HEK293 (cell line): ENCODE measurements around the gene HOXD10.

ENCODE experiments used
- CTCF ChIA-PET: fragments of 350-600 bp; formaldehyde crosslinking; extraction: SDS; loops from one replicate; lab custom pipeline; 2021; ENCODE audit warnings: antibody characterized with exemption; lab: Yijun Ruan, JAX
- POLR2A ChIA-PET: fragments of 300-600 bp; formaldehyde crosslinking; extraction: SDS; loops from one replicate; lab custom pipeline; 2020; ENCODE audit warnings: antibody characterized with exemption, inconsistent platforms; lab: Yijun Ruan, JAX
- H3K27ac ChIP-seq: fragments of 200-500 bp; sonication (Bioruptor generic); 2 replicates; pipeline ENCODE4 v1.5.1; 2014; ENCODE audit warnings: low read depth, low read length, control low read depth, inconsistent platforms; ENCODE audit errors: extremely low read depth
- H3K36me3 ChIP-seq, 2 experiments: fragments of 200-500 bp in 1 of 2; sonication (Bioruptor generic) in 1 of 2; 1 replicate in 1 of 2; 2 replicates in 1 of 2; pipeline ENCODE4 v1.5.1; 2014 to 2017; ENCODE audit warnings: inconsistent platforms in 2 of 2, low read length in 2 of 2; ENCODE audit not compliant: control insufficient read depth in 2 of 2, insufficient read depth in 1 of 2
- H3K4me1 ChIP-seq: fragments of 200-500 bp; sonication (Bioruptor generic); 2 replicates; pipeline ENCODE4 v1.5.1; 2014; ENCODE audit warnings: mild to moderate bottlenecking, low read length, inconsistent platforms; ENCODE audit not compliant: control insufficient read depth, insufficient read depth
- H3K4me3 ChIP-seq: 2 replicates; pipeline ENCODE4 v1.5.1; 2011; ENCODE audit warnings: low read depth, mild to moderate bottlenecking, control low read depth, low read length, moderate library complexity
- H3K9me3 ChIP-seq: fragments of 200-500 bp; sonication (Bioruptor generic); 2 replicates; pipeline ENCODE4 v1.5.1; 2014; ENCODE audit warnings: low read depth, low read length, inconsistent platforms; ENCODE audit not compliant: control insufficient read depth, insufficient read depth
- GLIS2 ChIP-seq: fragments of 450-650 bp; formaldehyde crosslinking; IDR thresholded peaks from 2 replicates; pipeline ENCODE4 v1.5.1; 2016; ENCODE audit warnings: missing biosample characterization, missing genetic modification characterization
- KLF1 ChIP-seq: fragments of 450-650 bp; formaldehyde crosslinking; IDR thresholded peaks from 2 replicates; pipeline ENCODE4 v1.5.1; 2016; ENCODE audit warnings: missing biosample characterization, missing genetic modification characterization
- KLF9 ChIP-seq: fragments of 450-650 bp; formaldehyde crosslinking; IDR thresholded peaks from 2 replicates; pipeline ENCODE4 v1.5.1; 2016; ENCODE audit warnings: missing biosample characterization, missing genetic modification characterization, low read depth
- REPIN1 ChIP-seq: fragments of 450-650 bp; formaldehyde crosslinking; IDR thresholded peaks from 2 replicates; pipeline ENCODE4 v1.5.1; 2017; ENCODE audit warnings: missing biosample characterization, missing genetic modification characterization, low read depth
- ZNF138 ChIP-seq: fragments of 450-650 bp; formaldehyde crosslinking; IDR thresholded peaks from 2 replicates; pipeline ENCODE4 v1.5.1; 2016; ENCODE audit warnings: missing biosample characterization, missing genetic modification characterization, borderline replicate concordance
- ZNF18 ChIP-seq: fragments of 450-650 bp; formaldehyde crosslinking; IDR thresholded peaks from 2 replicates; pipeline ENCODE4 v1.5.1; 2016; ENCODE audit warnings: missing biosample characterization, missing genetic modification characterization
- ZNF202 ChIP-seq: fragments of 450-650 bp; formaldehyde crosslinking; IDR thresholded peaks from 2 replicates; pipeline ENCODE4 v1.5.1; 2016; ENCODE audit warnings: missing biosample characterization, missing genetic modification characterization, borderline replicate concordance
- ZNF214 ChIP-seq: fragments of 450-650 bp; formaldehyde crosslinking; IDR thresholded peaks from 2 replicates; pipeline ENCODE4 v1.5.1; 2017; ENCODE audit warnings: missing biosample characterization, mild to moderate bottlenecking, missing genetic modification characterization, borderline replicate concordance
- ZNF223 ChIP-seq: fragments of 450-650 bp; formaldehyde crosslinking; IDR thresholded peaks from 2 replicates; pipeline ENCODE4 v1.5.1; 2016; ENCODE audit warnings: missing biosample characterization, missing genetic modification characterization
- ZNF239 ChIP-seq: fragments of 450-650 bp; formaldehyde crosslinking; IDR thresholded peaks from 2 replicates; pipeline ENCODE4 v1.5.1; 2016; ENCODE audit warnings: missing biosample characterization, missing genetic modification characterization
- ZNF48 ChIP-seq: fragments of 450-650 bp; formaldehyde crosslinking; IDR thresholded peaks from 2 replicates; pipeline ENCODE4 v1.5.1; 2016; ENCODE audit warnings: missing biosample characterization, missing genetic modification characterization
- ZNF677 ChIP-seq: fragments of 450-650 bp; IDR thresholded peaks from 2 replicates; pipeline ENCODE4 v1.5.0; 2018; ENCODE audit warnings: missing biosample characterization, mild to moderate bottlenecking, missing genetic modification characterization, moderate library complexity
- ZNF785 ChIP-seq: fragments of 450-650 bp; formaldehyde crosslinking; IDR thresholded peaks from 2 replicates; pipeline ENCODE4 v1.5.1; 2016; ENCODE audit warnings: missing biosample characterization, missing genetic modification characterization
- TF ChIP-seq, protein P1 (sequence below): fragments of 450-650 bp; formaldehyde crosslinking; IDR thresholded peaks from 2 replicates; pipeline ENCODE4 v1.5.1; 2016; ENCODE audit warnings: missing biosample characterization, missing genetic modification characterization
- TF ChIP-seq, protein P2 (sequence below): sonication (generic); formaldehyde crosslinking; IDR thresholded peaks from 2 replicates; pipeline ENCODE4 v1.8.1; 2022; ENCODE audit warnings: mild to moderate bottlenecking, moderate library complexity, missing genetic modification reagents
- TF ChIP-seq, protein P3 (sequence below): fragments of 450-650 bp; formaldehyde crosslinking; IDR thresholded peaks from 2 replicates; pipeline ENCODE4 v1.5.1; 2016; ENCODE audit warnings: missing biosample characterization, missing genetic modification characterization, low read depth

The HOXD10 gene

GRCh38 chr2:176098366-176099158, 18.0 kb upstream of the HOXD10 start:
- ChIA-PET POLR2A (interaction anchor here (1.3 to 6.7 kb wide), 3 partner anchors 7 to 10 kb away, joined by 3 to 75 read pairs (median 10); partner anchors contain the start of gene HOXD11), CTCF (interaction anchor here (0.6 to 4.3 kb wide), 20 partner anchors 8 to 1327 kb away, joined by 3 to 33 read pairs (median 5); no protein-coding TSS in a partner anchor)
- Histone ChIP-seq H3K4me3 (no peak overlapping the region), H3K36me3 (peaks cover 0 to 16% of the 10 kb centered on the region in 2 experiments; a peak in 1 of 3 replicates), H3K27ac (no peak overlapping the region), H3K4me1 (peaks cover 8% of the 10 kb centered on the region), H3K9me3 (no peaks in the 10 kb centered on the region)
- TF ChIP-seq, protein P1, sequence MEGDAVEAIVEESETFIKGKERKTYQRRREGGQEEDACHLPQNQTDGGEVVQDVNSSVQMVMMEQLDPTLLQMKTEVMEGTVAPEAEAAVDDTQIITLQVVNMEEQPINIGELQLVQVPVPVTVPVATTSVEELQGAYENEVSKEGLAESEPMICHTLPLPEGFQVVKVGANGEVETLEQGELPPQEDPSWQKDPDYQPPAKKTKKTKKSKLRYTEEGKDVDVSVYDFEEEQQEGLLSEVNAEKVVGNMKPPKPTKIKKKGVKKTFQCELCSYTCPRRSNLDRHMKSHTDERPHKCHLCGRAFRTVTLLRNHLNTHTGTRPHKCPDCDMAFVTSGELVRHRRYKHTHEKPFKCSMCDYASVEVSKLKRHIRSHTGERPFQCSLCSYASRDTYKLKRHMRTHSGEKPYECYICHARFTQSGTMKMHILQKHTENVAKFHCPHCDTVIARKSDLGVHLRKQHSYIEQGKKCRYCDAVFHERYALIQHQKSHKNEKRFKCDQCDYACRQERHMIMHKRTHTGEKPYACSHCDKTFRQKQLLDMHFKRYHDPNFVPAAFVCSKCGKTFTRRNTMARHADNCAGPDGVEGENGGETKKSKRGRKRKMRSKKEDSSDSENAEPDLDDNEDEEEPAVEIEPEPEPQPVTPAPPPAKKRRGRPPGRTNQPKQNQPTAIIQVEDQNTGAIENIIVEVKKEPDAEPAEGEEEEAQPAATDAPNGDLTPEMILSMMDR (tag by site-specific recombination): no peak
- TF ChIP-seq, protein P2, sequence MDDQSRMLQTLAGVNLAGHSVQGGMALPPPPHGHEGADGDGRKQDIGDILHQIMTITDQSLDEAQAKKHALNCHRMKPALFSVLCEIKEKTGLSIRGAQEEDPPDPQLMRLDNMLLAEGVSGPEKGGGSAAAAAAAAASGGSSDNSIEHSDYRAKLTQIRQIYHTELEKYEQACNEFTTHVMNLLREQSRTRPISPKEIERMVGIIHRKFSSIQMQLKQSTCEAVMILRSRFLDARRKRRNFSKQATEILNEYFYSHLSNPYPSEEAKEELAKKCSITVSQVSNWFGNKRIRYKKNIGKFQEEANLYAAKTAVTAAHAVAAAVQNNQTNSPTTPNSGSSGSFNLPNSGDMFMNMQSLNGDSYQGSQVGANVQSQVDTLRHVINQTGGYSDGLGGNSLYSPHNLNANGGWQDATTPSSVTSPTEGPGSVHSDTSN: no peak
- TF ChIP-seq ZNF214 (tag by site-specific recombination): no peak
- no peak for TF ChIP-seq ZNF223 (tag by site-specific recombination)
- TF ChIP-seq KLF9 (tag by site-specific recombination): no peak
- TF ChIP-seq, protein P3, sequence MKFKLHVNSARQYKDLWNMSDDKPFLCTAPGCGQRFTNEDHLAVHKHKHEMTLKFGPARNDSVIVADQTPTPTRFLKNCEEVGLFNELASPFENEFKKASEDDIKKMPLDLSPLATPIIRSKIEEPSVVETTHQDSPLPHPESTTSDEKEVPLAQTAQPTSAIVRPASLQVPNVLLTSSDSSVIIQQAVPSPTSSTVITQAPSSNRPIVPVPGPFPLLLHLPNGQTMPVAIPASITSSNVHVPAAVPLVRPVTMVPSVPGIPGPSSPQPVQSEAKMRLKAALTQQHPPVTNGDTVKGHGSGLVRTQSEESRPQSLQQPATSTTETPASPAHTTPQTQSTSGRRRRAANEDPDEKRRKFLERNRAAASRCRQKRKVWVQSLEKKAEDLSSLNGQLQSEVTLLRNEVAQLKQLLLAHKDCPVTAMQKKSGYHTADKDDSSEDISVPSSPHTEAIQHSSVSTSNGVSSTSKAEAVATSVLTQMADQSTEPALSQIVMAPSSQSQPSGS (tag by site-specific recombination): no peak
- TF ChIP-seq KLF1 (tag by site-specific recombination): no peak
- TF ChIP-seq ZNF138 (tag by site-specific recombination): no peak

DNA sequence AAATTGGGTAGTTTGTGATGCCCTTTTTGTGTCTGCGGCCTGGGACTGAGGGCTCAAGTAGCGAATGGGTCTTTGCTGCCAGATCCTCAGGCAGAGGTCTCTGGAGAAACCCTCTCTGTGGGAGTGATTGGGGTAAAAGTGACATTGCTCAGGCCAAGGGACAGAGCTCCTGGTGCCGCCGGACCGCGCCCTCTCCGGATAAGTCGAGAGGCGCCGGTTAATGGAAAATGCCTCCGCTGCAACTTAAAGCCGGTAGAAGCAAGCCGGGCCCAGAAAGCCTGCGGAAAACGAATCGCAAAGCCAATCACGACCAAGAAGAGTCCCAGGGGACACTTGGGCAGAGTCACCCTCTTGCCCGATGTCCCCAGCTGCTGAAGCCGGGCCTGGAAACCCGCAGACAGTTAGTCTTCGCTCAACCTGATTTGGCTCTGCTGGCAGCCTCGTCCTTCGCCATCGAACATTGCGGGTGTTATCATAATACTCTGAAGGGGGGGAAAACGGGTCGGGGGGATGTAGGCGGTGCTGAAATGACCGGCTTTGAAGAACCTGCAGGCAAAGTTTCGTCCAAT, 17.3 kb upstream of the HOXD10 start:
- POLR2A ChIA-PET: no interaction called here
- CTCF ChIA-PET: interaction anchor here (0.6 to 4.3 kb wide), 3 partner anchors 13 to 846 kb away, joined by 3 to 33 read pairs (median 5); no protein-coding TSS in a partner anchor
- Histone ChIP-seq H3K4me3 (no peak overlapping the region), H3K36me3 (peaks cover 0 to 15% of the 10 kb centered on the region in 2 experiments; a peak in 1 of 3 replicates), H3K9me3 (no peaks in the 10 kb centered on the region), H3K4me1 (peaks cover 10% of the 10 kb centered on the region), H3K27ac (no peak overlapping the region)
- TF ChIP-seq ZNF48 (tag by site-specific recombination): no peak
- TF ChIP-seq, protein P1 (tag by site-specific recombination): no peak

DNA sequence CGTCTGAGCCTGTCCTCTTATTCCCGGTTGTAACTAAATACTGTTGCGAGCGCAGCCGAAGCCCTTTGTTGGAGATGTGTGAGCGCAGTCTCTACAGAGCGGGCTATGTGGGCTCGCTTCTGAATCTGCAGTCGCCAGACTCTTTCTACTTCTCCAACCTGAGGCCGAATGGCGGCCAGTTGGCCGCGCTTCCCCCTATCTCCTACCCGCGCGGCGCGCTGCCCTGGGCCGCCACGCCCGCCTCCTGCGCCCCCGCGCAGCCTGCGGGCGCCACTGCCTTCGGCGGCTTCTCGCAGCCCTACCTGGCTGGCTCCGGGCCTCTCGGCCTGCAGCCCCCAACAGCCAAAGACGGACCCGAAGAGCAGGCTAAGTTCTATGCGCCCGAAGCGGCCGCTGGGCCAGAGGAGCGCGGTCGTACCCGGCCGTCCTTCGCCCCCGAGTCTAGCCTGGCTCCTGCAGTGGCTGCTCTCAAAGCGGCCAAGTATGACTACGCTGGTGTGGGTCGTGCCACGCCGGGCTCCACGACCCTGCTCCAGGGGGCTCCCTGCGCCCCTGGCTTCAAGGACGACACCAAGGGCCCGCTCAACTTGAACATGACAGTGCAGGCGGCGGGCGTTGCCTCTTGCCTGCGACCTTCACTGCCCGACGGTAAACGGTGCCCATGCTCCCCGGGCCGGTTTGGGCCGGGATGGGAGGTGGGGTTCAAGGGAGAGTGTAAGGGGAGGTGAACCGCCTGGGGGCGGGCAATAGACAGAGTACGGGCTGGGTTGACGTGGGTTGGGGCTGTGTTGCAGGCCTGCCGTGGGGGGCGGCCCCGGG, 16.6 kb upstream of the HOXD10 start, which contains the start of gene HOXD12:
HOXD12 (plus strand) TSS at position 68 of the 819 bp plus-strand sequence; CDS start at position 75, 7 bp downstream.
- Histone ChIP-seq H3K27ac (no peak within 1 kb of the TSS), H3K9me3 (no peaks in the 10 kb centered on the region), H3K36me3 (peaks cover 0 to 8% of the 10 kb centered on the region in 2 experiments; a peak in 1 of 3 replicates), H3K4me3 (no peak within 1 kb of the TSS), H3K4me1 (peaks cover 10% of the 10 kb centered on the region)
- ChIA-PET CTCF (interaction anchor here (0.8 kb wide), 1 partner anchor 20 kb away, joined by 5 read pairs; no protein-coding TSS in a partner anchor), POLR2A (no interaction called here)
- no peak for TF ChIP-seq ZNF677 (tag by site-specific recombination)
- TF ChIP-seq ZNF239: no peak
- TF ChIP-seq ZNF785 (tag by site-specific recombination): no peak
- no peak for TF ChIP-seq REPIN1 (tag by site-specific recombination)
- no peak for TF ChIP-seq ZNF18
- no peak for TF ChIP-seq GLIS2
- TF ChIP-seq ZNF202: 0 out of 2 replicates have a peak, but pooled peaks have one; percentile 58
